D721Med (cell line): ENCODE data around the gene GEMIN7.
"Not testable (repeated sequence)": the region's sequence is repeated elsewhere in the genome, so short reads cannot be mapped to it uniquely, and the experiment has no call there.

Experiments used
- DNase-seq: peaks from one replicate; pipeline ENCODE4 v3.0.0; 2011; ENCODE audit warnings: low spot score; ENCODE audit not compliant: insufficient read length
- FAIRE-seq: peaks from 2 replicates; lab custom pipeline; 2011; peaks lifted over from hg19 to GRCh38; lab: Jason Lieb, UNC
- CTCF ChIP-seq: IDR thresholded peaks from 2 replicates; pipeline ENCODE4 v1.5.1; 2012; ENCODE audit warnings: mild to moderate bottlenecking, control low read depth; ENCODE audit not compliant: insufficient read depth; ENCODE audit errors: missing control alignments

GEMIN7 gene

DNA sequence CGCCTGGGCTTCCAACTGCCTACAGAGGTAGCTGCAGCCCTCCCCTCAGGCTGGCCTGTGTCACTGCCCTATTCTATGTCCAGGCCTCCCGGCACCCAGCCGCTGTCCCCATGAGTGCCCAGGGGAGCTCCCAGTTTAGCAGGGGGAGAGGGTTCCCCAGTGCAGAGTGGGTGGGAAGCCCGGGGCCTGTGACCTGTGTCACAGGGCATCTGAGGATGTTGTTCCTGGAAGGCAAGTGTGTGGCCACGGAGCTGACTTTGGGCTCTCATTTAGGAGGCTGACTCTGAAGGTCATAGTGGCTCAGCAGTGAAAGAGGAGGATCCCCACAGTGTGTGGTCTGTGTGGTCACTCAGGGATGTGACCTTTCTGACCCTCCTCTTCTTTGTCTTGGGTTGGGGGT lies 39.0 kb downstream of the GEMIN7 start:
- no peak for FAIRE-seq
- TF ChIP-seq CTCF: no peak
- no peak for DNase-seq

DNA sequence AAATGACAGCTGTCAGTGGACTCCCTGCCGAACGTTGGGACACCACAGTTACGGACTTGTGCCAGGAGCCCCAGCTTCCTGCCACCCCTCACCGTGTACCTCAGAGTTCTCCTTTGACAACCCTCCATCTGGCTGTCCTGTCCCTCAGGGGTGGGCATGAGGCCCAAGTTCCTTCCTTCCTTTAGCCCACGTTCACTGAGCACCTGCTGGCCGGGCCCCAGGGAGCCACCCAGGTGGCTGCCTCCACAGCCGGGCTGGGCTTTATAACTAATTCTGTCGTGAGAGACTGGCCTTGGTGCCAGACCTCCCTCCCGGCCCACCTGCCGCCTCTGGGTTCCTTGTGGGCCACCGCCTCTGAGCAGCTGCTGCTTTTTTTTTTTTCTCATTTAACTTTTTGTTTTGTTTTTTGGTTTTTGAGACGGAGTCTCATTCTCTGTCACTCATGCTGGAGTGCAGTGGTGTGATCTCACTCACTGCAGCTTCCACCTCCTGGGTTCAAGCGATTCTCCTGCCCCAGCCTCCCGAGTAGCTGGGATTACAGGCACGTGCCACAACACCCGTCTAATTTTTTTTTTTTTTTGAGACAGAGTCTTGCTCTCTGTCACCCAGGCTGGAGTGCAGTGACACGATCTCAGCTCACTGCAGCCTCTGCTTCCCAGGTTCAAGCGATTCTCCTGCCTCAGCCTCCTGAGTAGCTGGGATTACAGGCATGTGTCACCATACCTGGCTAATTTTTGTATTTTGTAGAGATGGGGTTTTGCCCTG lies 39.7 kb downstream of the GEMIN7 start:
- DNase-seq, FAIRE-seq: not testable (repeated sequence)

DNA sequence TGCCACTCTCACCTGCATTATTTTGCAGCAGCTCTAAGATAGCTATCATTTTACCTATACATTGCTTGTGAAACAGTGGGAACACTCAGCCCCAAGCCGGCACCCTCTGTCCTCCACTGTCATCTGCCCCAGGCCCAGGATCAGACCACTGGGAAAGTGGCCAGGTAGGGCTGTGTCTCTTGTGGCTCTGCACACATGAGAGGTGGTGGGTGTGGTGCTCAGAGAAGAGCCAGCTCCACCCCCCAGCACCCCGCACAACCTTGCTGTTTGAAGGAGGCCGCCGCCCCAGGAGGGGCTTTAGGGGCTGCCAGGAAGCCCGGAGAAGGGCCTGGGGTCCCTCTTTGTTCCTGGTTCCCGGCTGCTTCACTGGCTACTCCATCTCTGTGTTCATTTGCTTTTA lies 40.5 kb downstream of the GEMIN7 start:
- no peak for TF ChIP-seq CTCF
- FAIRE-seq (no peak), DNase-seq (no peak)

DNA sequence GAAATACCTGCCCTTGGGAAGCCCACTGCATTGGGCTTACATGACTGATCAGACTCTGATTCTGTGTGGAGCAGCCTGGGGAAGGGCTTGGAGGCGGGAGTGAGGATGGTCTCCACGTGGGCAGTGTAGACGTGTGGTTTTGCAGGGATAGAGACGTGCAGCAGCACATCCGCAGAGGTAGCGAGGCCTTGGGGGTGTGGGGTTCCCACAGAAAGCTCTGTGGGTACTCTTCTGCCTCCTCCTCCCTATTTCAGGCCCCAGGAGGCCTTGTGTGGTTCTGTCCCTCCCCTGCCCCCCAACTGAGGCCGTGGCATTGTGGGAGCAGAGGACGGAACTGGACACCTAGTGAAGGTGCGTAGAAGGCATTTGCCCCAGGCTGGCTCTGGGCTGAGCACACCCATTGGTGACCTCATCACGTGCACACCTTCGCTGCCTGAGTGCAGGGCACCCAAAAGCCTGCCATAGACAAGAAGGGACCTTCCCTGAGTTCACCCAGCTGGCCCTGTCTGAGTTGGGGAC lies 42.8 kb downstream of the GEMIN7 start:
- no peak for FAIRE-seq

DNA sequence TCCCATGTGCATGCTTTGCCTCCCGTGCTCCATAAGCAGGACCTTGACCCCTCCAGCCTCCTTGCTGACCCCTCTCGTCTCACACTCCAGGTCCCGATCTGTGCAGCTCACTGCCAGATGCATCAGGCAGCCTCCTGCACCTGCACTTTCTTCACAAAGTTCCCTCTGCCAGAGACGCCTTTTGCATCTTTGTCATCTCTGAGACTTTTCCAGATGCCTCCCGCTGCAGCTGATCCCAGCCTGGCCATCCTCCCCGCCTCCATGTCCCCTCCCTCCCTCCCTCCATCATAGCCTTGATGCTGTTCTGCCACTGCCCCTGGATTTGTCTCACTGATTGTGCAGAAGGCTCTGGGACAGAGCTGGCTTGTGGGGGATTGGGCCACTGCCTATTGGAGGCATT lies 43.8 kb downstream of the GEMIN7 start:
- no peak for DNase-seq
- FAIRE-seq: no peak
- TF ChIP-seq CTCF: no peak

More for the DNA sequence above, 42.8 kb downstream of the GEMIN7 start:
- no peak for TF ChIP-seq CTCF
- DNase-seq: no peak

DNA sequence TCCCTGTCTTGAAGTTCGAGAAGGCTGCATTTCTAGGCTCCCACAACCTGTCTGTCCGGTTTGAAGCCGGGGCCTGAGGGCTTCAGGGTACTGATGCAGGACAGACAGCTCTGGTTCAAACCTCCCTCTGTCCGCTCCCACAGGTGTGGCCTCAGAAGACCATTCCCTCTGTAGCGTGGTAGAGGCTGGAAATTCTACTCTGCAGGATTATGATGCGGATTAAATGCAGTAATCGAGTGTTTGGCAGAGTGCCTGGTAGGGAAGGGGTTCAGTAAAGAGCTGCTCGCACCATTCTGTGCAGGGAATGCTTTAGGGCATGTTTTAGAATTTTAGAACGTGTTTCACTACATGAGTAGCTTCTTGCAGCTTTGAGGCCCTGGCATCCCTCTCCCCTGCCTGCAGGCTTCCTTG lies 44.4 kb downstream of the GEMIN7 start:
- FAIRE-seq: peak; percentile 16
- DNase-seq: no peak

GRCh38 chr19:45124021-45124420 lies 45.0 kb downstream of the GEMIN7 start:
- FAIRE-seq: no peak
- no peak for DNase-seq
- no peak for TF ChIP-seq CTCF

More for the DNA sequence above, 44.4 kb downstream of the GEMIN7 start:
- TF ChIP-seq CTCF: no peak

- no peak for TF ChIP-seq CTCF
- FAIRE-seq: no peak
- DNase-seq: no peak
These were observed 46.3 kb downstream of the GEMIN7 start for GRCh38 chr19:45125360-45125759.
